Pancreas (tissue), 10 donors: Measurements from ENCODE around the gene UGGT2. TPM values are rescaled to one million over a fixed set of nuclear protein-coding genes. Genes with fewer than 3 reads are reported as not detected.

Experiments
- ATAC-seq, 4 donors: fragments of 200-7000 bp; cut with Tn5 transposase; one replicate each; pipeline versions ENCODE4 v1.8.0 to v1.9.1; 2020; ENCODE audit warnings: mild to moderate bottlenecking in 4 of 4, moderate library complexity in 4 of 4
- DNase-seq, 6 donors: peaks; one replicate each; pipeline ENCODE4 v3.0.0-alpha.2; 2020
- FAIRE-seq: peaks from 2 replicates; lab custom pipeline; 2012; peaks lifted over from hg19 to GRCh38; lab: Jason Lieb, UNC
- H3K27ac ChIP-seq, 4 donors: fragments of 200-600 bp; sonication (generic); 1 replicate in 3 of 4; 2 replicates in 1 of 4; pipeline versions ENCODE4 v1.5.0 to v1.8.0; 2020
- H3K27me3 ChIP-seq, 4 donors: fragments of 200-600 bp; one replicate each; pipeline ENCODE4 v1.8.0; 2021
- H3K36me3 ChIP-seq, 3 donors: fragments of 200-600 bp; sonication (generic) in 1 of 3; one replicate each; pipeline versions ENCODE4 v1.5.0 to v1.8.0; 2020 to 2021
- H3K4me1 ChIP-seq, 3 donors: fragments of 200-600 bp; one replicate each; pipeline ENCODE4 v1.8.0; 2021
- H3K4me3 ChIP-seq, 4 donors: fragments of 200-600 bp; sonication (generic) in 2 of 4; one replicate each; pipeline versions ENCODE4 v1.5.0 to v1.8.0; 2020 to 2021
- H3K9me3 ChIP-seq, 4 donors: fragments of 200-600 bp; one replicate each; pipeline ENCODE4 v1.8.0; 2021
- WGBS, 2 donors: extraction: QIAGEN DNeasy Blood & Tissue Kit; methylation state at CpG; one replicate each; pipeline ENCODE4 v1.1.7; 2013; 5-methylcytosine and 5-hydroxymethylcytosine counted together
- intact Hi-C, 3 donors: fragments of 100-400 bp; cut with DNase I; formaldehyde crosslinking; loops; one replicate each; pipeline versions ENCODE4 v1.11.1 to v1.14.2; 2022
- polyA plus RNA-seq, 2 donors: library from polyadenylated mRNA; stranded (reverse); fragments of 200-250 nt; gene quantifications; one replicate each; pipeline ENCODE4 v1.2.3, GENCODE V29; 2013
- total RNA-seq, 6 donors: library from RNA; stranded (reverse); fragmentation: NEBNext Ultra II Directional in 4 of 6; extraction: Animal tissue kit (Norgen Biotek cat#: 25700) in 4 of 6; gene quantifications; one replicate each; pipeline versions ENCODE4 v1.2.1 to v1.2.4, GENCODE V29; 2021 to 2023
- TF ChIP-seq, protein P1 (sequence below), 4 donors: fragments of 200-600 bp; sonication (generic) in 3 of 4; IDR thresholded peaks; one replicate each; pipeline versions ENCODE4 v1.5.0 to v1.8.0; 2021; ENCODE audit warnings: antibody characterized with exemption in 4 of 4
- donor health status: healthy with polysubstance abuse.
- donor health status: DM: no; HTN: no; CAD: no; lungs with moderate emphysema.
- donor health status: DM: no; HTN: no; CAD: no.
- donor health status: control.
- donor health status: control.
- donor health status: Bipolar disorder and iron deficiency.
- donor health status: DM: yes; HTN: yes; CAD: no.
- donor health status: DM: no; HTN: no; CAD: no.
- donor health status: DM: no; HTN: no; CAD: no.
- donor health status: DM: yes; HTN: yes; CAD: no.

The UGGT2 gene
- total and polyA plus RNA-seq, 8 donors: 7.2 to 17.9 (median 16.1) TPM

DNA sequence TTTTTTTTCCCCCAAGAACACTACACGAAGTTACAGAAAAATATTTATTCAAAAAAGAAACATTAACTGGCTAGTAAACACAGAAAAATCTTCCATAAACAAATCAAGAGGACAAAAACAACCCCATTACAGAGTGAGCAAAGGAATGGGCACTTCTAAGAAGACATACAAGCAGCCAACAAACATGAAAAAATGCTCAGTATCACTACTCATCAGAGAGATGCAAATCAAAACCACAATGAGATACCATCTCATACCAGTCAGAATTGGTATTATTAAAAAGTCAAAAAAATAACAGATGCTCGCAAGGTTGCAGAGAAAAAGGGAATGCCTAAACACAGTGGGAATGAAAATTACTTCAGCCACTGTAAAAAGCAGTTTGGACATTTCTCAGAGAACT lies 131.7 kb downstream of the UGGT2 start:
- H3K27me3 ChIP-seq: no peaks in the 10 kb centered on the region
- no peak for ATAC-seq
- no peaks in the 10 kb centered on the region for H3K4me1 ChIP-seq
- H3K9me3 ChIP-seq: no peaks in the 10 kb centered on the region
- 87 to 93% methylated on average over 2 of the region's 2 CpGs for WGBS, 2 donors
- FAIRE-seq: no peak
- H3K4me3 ChIP-seq: no peak overlapping the region
- no peak overlapping the region for H3K27ac ChIP-seq
- H3K36me3 ChIP-seq: no peaks in the 10 kb centered on the region
- TF ChIP-seq, protein P1, sequence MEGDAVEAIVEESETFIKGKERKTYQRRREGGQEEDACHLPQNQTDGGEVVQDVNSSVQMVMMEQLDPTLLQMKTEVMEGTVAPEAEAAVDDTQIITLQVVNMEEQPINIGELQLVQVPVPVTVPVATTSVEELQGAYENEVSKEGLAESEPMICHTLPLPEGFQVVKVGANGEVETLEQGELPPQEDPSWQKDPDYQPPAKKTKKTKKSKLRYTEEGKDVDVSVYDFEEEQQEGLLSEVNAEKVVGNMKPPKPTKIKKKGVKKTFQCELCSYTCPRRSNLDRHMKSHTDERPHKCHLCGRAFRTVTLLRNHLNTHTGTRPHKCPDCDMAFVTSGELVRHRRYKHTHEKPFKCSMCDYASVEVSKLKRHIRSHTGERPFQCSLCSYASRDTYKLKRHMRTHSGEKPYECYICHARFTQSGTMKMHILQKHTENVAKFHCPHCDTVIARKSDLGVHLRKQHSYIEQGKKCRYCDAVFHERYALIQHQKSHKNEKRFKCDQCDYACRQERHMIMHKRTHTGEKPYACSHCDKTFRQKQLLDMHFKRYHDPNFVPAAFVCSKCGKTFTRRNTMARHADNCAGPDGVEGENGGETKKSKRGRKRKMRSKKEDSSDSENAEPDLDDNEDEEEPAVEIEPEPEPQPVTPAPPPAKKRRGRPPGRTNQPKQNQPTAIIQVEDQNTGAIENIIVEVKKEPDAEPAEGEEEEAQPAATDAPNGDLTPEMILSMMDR (IDR thresholded peaks at IDR 0.05): no peak
- intact Hi-C loops: no loop called here
- DNase-seq: no peak

DNA sequence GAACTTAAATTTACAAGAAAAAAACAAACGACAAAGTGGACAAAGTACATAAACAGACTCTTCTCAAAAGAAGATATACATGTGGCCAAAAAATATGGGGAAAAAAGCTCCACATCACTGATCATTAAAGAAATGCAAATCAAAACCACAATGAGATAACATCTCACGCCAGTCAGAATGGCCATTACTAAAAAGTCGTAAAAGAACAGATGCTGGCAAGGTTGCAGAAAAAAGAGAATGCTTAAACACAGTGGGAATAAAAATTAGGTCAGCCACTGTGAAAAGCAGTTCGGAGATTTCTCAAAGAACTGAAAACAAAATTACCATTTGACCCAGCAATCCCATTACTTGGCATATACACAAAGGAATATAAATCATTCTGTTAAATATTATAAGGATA lies 132.7 kb downstream of the UGGT2 start:
- H3K4me1 ChIP-seq: no peaks in the 10 kb centered on the region
- H3K27ac ChIP-seq: no peak overlapping the region
- ATAC-seq (no peak), DNase-seq (no peak), FAIRE-seq (no peak)
- TF ChIP-seq, protein P1 (IDR thresholded peaks at IDR 0.05): no peak
- no peaks in the 10 kb centered on the region for H3K9me3 ChIP-seq
- H3K36me3 ChIP-seq: peaks cover 0 to 1% (median 0%) of the 10 kb centered on the region in 3 donors
- 90 to 93% methylated on average over 4 of the region's 4 CpGs for WGBS, 2 donors
- intact Hi-C loops: no loop called here
- H3K4me3 ChIP-seq: no peak overlapping the region
- no peaks in the 10 kb centered on the region for H3K27me3 ChIP-seq

DNA sequence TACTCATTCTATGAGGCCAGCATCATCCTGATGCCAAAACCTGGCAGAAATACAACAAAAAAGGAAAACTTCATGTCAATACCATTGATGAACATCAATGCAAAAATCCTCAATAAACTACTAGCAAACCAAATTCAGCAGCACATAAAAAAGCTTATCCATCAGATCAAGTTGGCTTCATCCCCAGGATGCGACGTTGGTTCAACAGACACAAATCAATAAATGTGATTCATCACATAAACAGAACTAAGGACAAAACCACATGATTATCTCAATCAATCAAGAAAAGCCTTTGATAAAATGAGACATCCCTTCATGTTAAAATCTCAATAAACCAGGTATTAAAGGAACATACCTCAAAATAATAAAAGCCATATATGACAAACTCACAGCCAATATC lies 134.3 kb downstream of the UGGT2 start:
- TF ChIP-seq, protein P1 (IDR thresholded peaks at IDR 0.05): no peak
- WGBS, 2 donors: 76 to 80% methylated on average over 2 of the region's 2 CpGs
- Histone ChIP-seq H3K27ac (no peak overlapping the region), H3K4me1 (no peaks in the 10 kb centered on the region), H3K36me3 (peaks cover 0 to 5% (median 0%) of the 10 kb centered on the region in 3 donors), H3K9me3 (no peaks in the 10 kb centered on the region), H3K27me3 (no peaks in the 10 kb centered on the region), H3K4me3 (no peak overlapping the region)
- ATAC-seq (no peak), FAIRE-seq (no peak), DNase-seq (no peak)
- intact Hi-C loops: no loop called here

DNA sequence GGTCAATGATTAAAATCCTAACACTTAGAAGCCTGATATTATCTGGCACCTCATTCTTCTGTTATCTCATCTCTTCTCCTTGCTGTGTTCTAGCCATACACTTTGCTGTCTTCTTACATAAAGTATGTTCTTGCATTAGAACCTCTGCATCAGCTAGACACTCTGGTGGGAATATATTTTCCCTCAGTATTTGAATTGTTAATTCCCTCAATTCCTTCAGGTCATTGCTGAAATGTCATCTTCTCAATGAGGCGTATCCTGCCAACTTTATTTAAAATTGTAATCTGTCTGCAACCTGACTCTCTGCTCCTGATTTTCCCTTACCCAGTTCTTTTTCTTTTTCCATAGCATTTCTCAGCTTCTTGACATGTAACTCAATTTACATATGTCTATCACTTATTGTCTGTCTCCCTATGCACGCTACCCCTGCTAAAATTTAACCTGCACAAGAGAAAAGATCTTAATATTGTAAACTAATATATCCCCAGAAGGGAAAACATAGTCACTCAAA lies 138.2 kb downstream of the UGGT2 start:
- Histone ChIP-seq H3K27ac (no peak overlapping the region), H3K36me3 (peaks cover 0 to 5% (median 0%) of the 10 kb centered on the region in 3 donors), H3K9me3 (no peaks in the 10 kb centered on the region), H3K4me3 (no peak overlapping the region), H3K4me1 (no peaks in the 10 kb centered on the region), H3K27me3 (no peaks in the 10 kb centered on the region)
- ATAC-seq: no peak
- TF ChIP-seq, protein P1 (IDR thresholded peaks at IDR 0.05): no peak
- FAIRE-seq: no peak
- no peak for DNase-seq
- intact Hi-C loops: no loop called here
- WGBS, 2 donors: 93 to 99% methylated on average over 2 of the region's 2 CpGs

DNA sequence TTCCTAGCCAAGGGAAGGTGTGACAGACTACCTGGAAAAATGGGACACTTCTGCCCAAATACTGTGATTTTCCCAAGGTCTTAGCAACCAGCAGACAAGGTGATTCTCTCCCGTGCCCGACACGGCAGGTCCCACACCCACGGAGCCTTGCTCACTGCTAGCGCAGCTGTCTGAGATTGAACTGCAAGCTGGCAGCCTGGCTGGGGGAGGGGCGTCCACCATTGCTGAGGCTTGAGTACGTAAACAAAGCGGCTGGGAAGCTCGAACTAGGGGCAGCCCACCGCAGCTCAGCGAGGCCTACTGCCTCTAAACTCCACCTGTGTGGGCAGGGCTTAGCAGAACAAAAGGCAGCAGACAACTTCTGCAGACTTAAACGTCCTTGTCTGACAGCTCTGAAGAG lies 146.2 kb downstream of the UGGT2 start:
- intact Hi-C loops: no loop called here
- no peak for ATAC-seq
- Histone ChIP-seq H3K36me3 (peaks cover 0 to 3% (median 0%) of the 10 kb centered on the region in 3 donors), H3K4me1 (no peaks in the 10 kb centered on the region), H3K27me3 (no peaks in the 10 kb centered on the region), H3K9me3 (no peaks in the 10 kb centered on the region), H3K27ac (no peak overlapping the region), H3K4me3 (no peak overlapping the region)
- TF ChIP-seq, protein P1 (IDR thresholded peaks at IDR 0.05): no peak
- 93 to 95% methylated on average over 12 of the region's 12 CpGs for WGBS, 2 donors
- peak in 1 of 6 donors; percentile 34 for DNase-seq
- FAIRE-seq: no peak
